ENCODE results near the gene TRAF3IP1. TPM values are rescaled to one million over a fixed set of nuclear protein-coding genes. Genes with fewer than 3 reads are reported as not detected.
A peak's percentile ranks its signal among the peaks of the same experiment; 100 is the strongest.

Gene TRAF3IP1
- total and polyA plus RNA-seq, 2 of the 13 experiments (the other 11 are each of a cell fraction or from before 2014, with no cell fraction given): 4.1 to 12.9 TPM

- TF ChIP-seq TRAFD1 (CRISPR knock-in tag; IDR thresholded peaks at IDR 0.05; ENCODE audit: borderline replicate concordance) (no peak), ZFX (CRISPR knock-in tag; IDR thresholded peaks at IDR 0.05; ENCODE audit: low read depth) (no peak; the same call in 1 of the 2 replicates), KDM5B (CRISPR knock-in tag; IDR thresholded peaks at IDR 0.05; ENCODE audit: borderline replicate concordance) (peak; percentile 18; the same call in 1 of the 2 replicates), SNAI1 (CRISPR knock-in tag; IDR thresholded peaks at IDR 0.05; ENCODE audit: borderline replicate concordance) (0 out of 2 replicates have a peak, but pooled peaks have one; percentile 73), SOX13 (IDR thresholded peaks at IDR 0.05) (peak; percentile 84), SOX13 (CRISPR knock-in tag; conservative IDR thresholded peaks at IDR 0.05 in 1 of 2, IDR thresholded peaks at IDR 0.05 in 1 of 2) (peak in 1 of 2 experiments; percentile 96; a peak in 2 of 4 replicates), XRCC5 (optimal IDR thresholded peaks at IDR 0.05; ENCODE audit: low read length) (peak; percentile 50), ZNF607 (CRISPR knock-in tag; IDR thresholded peaks at IDR 0.05; ENCODE audit: borderline replicate concordance) (no peak), RFXAP (CRISPR knock-in tag; IDR thresholded peaks at IDR 0.05; ENCODE audit: borderline replicate concordance) (0 out of 2 replicates have a peak, but pooled peaks have one; percentile 45), ZNF777 (CRISPR knock-in tag; IDR thresholded peaks at IDR 0.05) (no peak), KAT8 (CRISPR knock-in tag; IDR thresholded peaks at IDR 0.05) (0 out of 2 replicates have a peak, but pooled peaks have one; percentile 6), ZNF557 (CRISPR knock-in tag; IDR thresholded peaks at IDR 0.05) (0 out of 2 replicates have a peak, but pooled peaks have one; percentile 69), MIER3 (CRISPR knock-in tag; IDR thresholded peaks at IDR 0.05; ENCODE audit: borderline replicate concordance) (0 out of 2 replicates have a peak, but pooled peaks have one; percentile 22), TBX3 (IDR thresholded peaks at IDR 0.05; ENCODE audit: borderline replicate concordance) (peak; percentile 84; the same call in 1 of the 2 replicates), ARNTL (CRISPR knock-in tag; IDR thresholded peaks at IDR 0.05) (peak; percentile 71)
- TF ChIP-seq, protein P1, sequence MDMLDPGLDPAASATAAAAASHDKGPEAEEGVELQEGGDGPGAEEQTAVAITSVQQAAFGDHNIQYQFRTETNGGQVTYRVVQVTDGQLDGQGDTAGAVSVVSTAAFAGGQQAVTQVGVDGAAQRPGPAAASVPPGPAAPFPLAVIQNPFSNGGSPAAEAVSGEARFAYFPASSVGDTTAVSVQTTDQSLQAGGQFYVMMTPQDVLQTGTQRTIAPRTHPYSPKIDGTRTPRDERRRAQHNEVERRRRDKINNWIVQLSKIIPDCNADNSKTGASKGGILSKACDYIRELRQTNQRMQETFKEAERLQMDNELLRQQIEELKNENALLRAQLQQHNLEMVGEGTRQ (IDR thresholded peaks at IDR 0.05; ENCODE audit: low read depth, low read length): no peak
- TF ChIP-seq, protein P1 (CRISPR knock-in tag; IDR thresholded peaks at IDR 0.05; ENCODE audit: borderline replicate concordance): no peak
- TF ChIP-seq, protein P2, sequence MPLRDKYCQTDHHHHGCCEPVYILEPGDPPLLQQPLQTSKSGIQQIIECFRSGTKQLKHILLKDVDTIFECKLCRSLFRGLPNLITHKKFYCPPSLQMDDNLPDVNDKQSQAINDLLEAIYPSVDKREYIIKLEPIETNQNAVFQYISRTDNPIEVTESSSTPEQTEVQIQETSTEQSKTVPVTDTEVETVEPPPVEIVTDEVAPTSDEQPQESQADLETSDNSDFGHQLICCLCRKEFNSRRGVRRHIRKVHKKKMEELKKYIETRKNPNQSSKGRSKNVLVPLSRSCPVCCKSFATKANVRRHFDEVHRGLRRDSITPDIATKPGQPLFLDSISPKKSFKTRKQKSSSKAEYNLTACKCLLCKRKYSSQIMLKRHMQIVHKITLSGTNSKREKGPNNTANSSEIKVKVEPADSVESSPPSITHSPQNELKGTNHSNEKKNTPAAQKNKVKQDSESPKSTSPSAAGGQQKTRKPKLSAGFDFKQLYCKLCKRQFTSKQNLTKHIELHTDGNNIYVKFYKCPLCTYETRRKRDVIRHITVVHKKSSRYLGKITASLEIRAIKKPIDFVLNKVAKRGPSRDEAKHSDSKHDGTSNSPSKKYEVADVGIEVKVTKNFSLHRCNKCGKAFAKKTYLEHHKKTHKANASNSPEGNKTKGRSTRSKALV (CRISPR knock-in tag; IDR thresholded peaks at IDR 0.05): 0 out of 2 replicates have a peak, but pooled peaks have one; percentile 30
- TF ChIP-seq, protein P3, sequence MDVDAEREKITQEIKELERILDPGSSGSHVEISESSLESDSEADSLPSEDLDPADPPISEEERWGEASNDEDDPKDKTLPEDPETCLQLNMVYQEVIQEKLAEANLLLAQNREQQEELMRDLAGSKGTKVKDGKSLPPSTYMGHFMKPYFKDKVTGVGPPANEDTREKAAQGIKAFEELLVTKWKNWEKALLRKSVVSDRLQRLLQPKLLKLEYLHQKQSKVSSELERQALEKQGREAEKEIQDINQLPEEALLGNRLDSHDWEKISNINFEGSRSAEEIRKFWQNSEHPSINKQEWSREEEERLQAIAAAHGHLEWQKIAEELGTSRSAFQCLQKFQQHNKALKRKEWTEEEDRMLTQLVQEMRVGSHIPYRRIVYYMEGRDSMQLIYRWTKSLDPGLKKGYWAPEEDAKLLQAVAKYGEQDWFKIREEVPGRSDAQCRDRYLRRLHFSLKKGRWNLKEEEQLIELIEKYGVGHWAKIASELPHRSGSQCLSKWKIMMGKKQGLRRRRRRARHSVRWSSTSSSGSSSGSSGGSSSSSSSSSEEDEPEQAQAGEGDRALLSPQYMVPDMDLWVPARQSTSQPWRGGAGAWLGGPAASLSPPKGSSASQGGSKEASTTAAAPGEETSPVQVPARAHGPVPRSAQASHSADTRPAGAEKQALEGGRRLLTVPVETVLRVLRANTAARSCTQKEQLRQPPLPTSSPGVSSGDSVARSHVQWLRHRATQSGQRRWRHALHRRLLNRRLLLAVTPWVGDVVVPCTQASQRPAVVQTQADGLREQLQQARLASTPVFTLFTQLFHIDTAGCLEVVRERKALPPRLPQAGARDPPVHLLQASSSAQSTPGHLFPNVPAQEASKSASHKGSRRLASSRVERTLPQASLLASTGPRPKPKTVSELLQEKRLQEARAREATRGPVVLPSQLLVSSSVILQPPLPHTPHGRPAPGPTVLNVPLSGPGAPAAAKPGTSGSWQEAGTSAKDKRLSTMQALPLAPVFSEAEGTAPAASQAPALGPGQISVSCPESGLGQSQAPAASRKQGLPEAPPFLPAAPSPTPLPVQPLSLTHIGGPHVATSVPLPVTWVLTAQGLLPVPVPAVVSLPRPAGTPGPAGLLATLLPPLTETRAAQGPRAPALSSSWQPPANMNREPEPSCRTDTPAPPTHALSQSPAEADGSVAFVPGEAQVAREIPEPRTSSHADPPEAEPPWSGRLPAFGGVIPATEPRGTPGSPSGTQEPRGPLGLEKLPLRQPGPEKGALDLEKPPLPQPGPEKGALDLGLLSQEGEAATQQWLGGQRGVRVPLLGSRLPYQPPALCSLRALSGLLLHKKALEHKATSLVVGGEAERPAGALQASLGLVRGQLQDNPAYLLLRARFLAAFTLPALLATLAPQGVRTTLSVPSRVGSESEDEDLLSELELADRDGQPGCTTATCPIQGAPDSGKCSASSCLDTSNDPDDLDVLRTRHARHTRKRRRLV (CRISPR knock-in tag; IDR thresholded peaks at IDR 0.05): 0 out of 2 replicates have a peak, but pooled peaks have one; percentile 73
These were observed 30.2 kb upstream of the TRAF3IP1 start (continued) for GRCh38 chr2:238290091-238290509.
